Thyroid gland (tissue), 4 donors: ENCODE data around the gene TMOD3. TPM values are rescaled to one million over a fixed set of nuclear protein-coding genes. Genes with fewer than 3 reads are reported as not detected.

ENCODE experiments used
- DNase-seq, 2 donors: peaks; one replicate each; pipeline ENCODE4 v3.0.0-alpha.2; 2019
- H3K27ac ChIP-seq, 3 donors: fragments of 200-600 bp; sonication (generic); 1 replicate in 2 of 3; 2 replicates in 1 of 3; pipeline ENCODE4 v1.5.1; 2016 to 2019; ENCODE audit warnings: mild to moderate bottlenecking in 1 of 3, moderate library complexity in 1 of 3
- H3K27me3 ChIP-seq: fragments of 200-600 bp; sonication (generic); one replicate; pipeline ENCODE4 v1.5.1; 2019
- H3K36me3 ChIP-seq, 2 donors: fragments of 200-600 bp; sonication (generic); one replicate each; pipeline ENCODE4 v1.5.1; 2016 to 2019
- H3K4me1 ChIP-seq, 2 donors: fragments of 200-600 bp; sonication (generic); one replicate each; pipeline ENCODE4 v1.5.1; 2017 to 2019
- H3K4me3 ChIP-seq, 3 donors: fragments of 200-600 bp; sonication (generic); replicated peaks in 1 of 3; 1 replicate in 2 of 3; 2 replicates in 1 of 3; pipeline ENCODE4 v1.5.1; 2016; ENCODE audit warnings: mild to moderate bottlenecking in 1 of 3
- H3K9me3 ChIP-seq: fragments of 200-600 bp; sonication (generic); one replicate; pipeline ENCODE4 v1.5.1; 2017
- POLR2A ChIP-seq, 2 donors: fragments of 450-650 bp; IDR thresholded peaks; one replicate each; pipeline ENCODE4 v1.6.1; 2017; ENCODE audit warnings: antibody characterized with exemption in 2 of 2, mild to moderate bottlenecking in 2 of 2, moderate library complexity in 1 of 2
- WGBS, 2 donors: methylation state at CpG; one replicate each; pipeline ENCODE4 v1.1.5; 2017; 5-methylcytosine and 5-hydroxymethylcytosine counted together
- intact Hi-C: fragments of 100-400 bp; cut with DNase I; formaldehyde crosslinking; loops from one replicate; pipeline ENCODE4 v1.15.1; 2023
- total RNA-seq, 4 donors: library from RNA; depleted of rRNA; stranded (reverse); fragments of >200 nt; gene quantifications; one replicate each; pipeline ENCODE4 v1.2.3, GENCODE V29; 2016
- TF ChIP-seq, protein P1 (sequence below), 6 experiments: fragments of 200-600 bp in 3 of 6; fragments of 450-650 bp in 3 of 6; sonication (generic) in 3 of 6; IDR thresholded peaks; one replicate each; pipeline ENCODE4 v1.5.1; 2016 to 2019; ENCODE audit warnings: antibody characterized with exemption in 6 of 6, mild to moderate bottlenecking in 2 of 6, inconsistent platforms in 1 of 6, moderate library complexity in 1 of 6

Gene TMOD3
- total RNA-seq, 4 donors from 2014 or later: 24.3 to 42.7 (median 30.9) TPM

DNA sequence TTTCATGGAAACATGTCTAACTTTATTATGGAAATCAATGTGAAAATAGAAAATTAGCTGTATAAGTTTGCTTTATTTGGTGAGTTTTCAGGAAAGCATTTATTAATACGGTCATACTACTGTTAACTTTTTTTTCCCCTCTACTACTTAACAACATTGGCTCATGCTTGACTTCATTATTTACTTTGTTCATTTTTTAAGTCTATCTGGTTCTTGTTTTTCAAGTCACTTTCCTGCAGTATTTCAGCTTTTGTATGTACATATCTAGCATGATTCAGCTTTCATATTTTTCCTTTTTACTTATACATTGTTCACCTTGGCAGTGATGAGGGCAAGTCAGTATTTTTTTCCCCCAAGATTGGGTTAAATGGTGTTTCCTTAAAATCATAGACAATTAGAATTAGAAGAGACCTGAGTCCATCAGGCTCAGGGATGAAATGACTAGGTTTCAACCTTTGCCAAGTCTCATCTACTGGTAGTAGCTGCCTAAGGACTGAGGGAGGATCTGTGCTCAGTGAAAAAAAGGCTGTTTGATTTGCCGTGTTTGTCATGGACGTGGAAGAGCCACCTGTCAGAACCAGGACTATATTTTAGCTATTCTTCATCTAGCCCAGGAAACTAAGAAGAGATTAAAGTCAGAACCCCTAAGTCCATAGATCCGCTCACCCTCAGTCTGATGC is 15.4 kb downstream of the TMOD3 start:
- Histone ChIP-seq H3K4me1 (peaks cover 50 to 65% of the 10 kb centered on the region in 2 donors), H3K36me3 (no peaks in the 10 kb centered on the region), H3K9me3 (no peaks in the 10 kb centered on the region), H3K27ac (no peak overlapping the region), H3K4me3 (no peak overlapping the region), H3K27me3 (no peaks in the 10 kb centered on the region)
- DNase-seq: no peak
- intact Hi-C loops: no loop called here
- no peak for TF ChIP-seq POLR2A (IDR thresholded peaks at IDR 0.05)
- TF ChIP-seq, protein P1, sequence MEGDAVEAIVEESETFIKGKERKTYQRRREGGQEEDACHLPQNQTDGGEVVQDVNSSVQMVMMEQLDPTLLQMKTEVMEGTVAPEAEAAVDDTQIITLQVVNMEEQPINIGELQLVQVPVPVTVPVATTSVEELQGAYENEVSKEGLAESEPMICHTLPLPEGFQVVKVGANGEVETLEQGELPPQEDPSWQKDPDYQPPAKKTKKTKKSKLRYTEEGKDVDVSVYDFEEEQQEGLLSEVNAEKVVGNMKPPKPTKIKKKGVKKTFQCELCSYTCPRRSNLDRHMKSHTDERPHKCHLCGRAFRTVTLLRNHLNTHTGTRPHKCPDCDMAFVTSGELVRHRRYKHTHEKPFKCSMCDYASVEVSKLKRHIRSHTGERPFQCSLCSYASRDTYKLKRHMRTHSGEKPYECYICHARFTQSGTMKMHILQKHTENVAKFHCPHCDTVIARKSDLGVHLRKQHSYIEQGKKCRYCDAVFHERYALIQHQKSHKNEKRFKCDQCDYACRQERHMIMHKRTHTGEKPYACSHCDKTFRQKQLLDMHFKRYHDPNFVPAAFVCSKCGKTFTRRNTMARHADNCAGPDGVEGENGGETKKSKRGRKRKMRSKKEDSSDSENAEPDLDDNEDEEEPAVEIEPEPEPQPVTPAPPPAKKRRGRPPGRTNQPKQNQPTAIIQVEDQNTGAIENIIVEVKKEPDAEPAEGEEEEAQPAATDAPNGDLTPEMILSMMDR (IDR thresholded peaks at IDR 0.05): no peak
- whole genome bisulfite sequencing, 2 donors: 73 to 75% methylated on average over 4 of the region's 4 CpGs

DNA sequence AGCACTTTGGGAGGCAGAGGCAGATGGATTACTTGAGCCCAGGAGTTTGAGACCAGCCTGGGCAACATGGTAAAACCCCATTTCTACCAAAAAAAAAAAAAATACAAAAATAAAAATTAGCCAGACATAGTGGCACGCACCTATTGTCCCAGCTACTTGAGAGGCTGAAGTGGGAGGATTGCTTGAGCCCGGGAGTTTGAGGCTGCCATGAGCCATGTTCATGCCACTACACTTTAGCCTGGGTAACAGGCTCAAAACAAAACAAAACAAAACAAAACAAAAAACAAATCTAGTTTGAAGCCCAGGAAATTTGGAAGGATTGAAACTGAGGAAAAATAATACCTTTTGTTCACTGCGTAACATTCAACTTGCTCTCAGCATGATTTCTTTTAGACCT is 16.6 kb downstream of the TMOD3 start:
- no peak for TF ChIP-seq POLR2A (IDR thresholded peaks at IDR 0.05)
- TF ChIP-seq, protein P1 (IDR thresholded peaks at IDR 0.05): no peak
- intact Hi-C loops: no loop called here
- Histone ChIP-seq H3K4me1 (peaks cover 50 to 65% of the 10 kb centered on the region in 2 donors), H3K36me3 (no peaks in the 10 kb centered on the region), H3K4me3 (no peak overlapping the region), H3K27ac (peak overlapping the region in 2 of 3 donors; percentile 34 to 45), H3K9me3 (no peaks in the 10 kb centered on the region), H3K27me3 (no peaks in the 10 kb centered on the region)
- no peak for DNase-seq
- 84 to 86% methylated on average over 3 of the region's 3 CpGs for WGBS, 2 donors

DNA sequence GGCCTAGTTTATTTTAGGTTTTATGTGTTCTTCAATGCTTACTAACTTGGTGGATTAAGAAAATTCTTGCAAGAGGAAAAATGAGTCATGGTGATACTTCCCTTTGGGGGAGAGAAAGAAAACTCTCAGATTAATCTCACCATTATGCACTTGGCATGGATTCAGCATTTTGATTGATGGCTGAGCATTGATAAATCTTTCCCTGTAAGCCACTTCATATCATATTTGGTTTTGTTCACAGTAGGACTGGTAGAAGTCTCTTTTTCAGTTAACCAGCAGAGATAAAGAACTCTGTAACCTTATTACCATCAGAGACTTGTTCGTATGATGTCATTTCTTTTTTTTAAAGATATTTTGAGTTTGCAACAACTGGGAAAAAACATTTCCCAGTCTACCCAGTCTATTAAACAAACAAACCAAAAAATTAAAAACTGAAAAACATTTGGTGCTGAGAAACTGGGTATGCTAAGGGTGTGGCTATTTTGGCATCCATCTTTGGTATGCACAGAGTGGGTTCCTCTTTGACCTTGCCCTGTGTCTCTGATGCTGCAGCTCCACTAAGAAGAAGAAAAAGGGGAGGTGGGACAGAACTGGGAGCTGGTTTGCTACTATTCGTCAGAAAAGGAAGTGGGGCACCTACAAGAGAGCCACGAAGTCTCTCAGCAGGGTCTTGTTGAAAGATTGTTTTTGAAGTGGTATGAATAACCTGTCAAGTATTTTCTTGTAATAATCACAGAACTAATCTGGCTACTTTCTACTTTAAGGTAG is 17.2 kb downstream of the TMOD3 start:
- Histone ChIP-seq H3K27me3 (no peaks in the 10 kb centered on the region), H3K4me1 (peaks cover 50 to 62% of the 10 kb centered on the region in 2 donors), H3K9me3 (no peaks in the 10 kb centered on the region), H3K27ac (peak overlapping the region in 1 of 3 donors; percentile 45), H3K36me3 (no peaks in the 10 kb centered on the region), H3K4me3 (no peak overlapping the region)
- intact Hi-C loops: no loop called here
- 37 to 38% methylated on average over 3 of the region's 3 CpGs for WGBS, 2 donors
- TF ChIP-seq, protein P1 (IDR thresholded peaks at IDR 0.05): no peak
- no peak for TF ChIP-seq POLR2A (IDR thresholded peaks at IDR 0.05)
- DNase-seq: no peak

DNA sequence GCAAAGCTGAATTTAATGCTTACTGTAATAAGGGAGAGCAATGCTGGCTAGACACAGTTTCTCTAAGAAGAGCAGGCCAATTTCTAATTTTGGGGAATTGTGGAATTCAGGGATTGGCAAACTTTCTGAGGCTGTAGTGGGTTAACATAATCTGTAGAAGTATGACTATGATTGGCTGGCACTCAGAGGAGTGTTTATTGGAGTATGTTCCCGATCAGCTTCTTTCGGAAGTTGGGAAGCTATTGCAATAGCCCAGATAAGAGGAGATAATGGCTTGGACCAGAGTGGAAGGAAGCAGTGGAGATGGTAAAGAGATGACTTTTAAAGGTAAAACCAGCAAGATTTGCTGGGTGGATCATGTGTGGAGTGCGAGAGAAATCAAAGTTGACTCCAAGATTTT is 19.4 kb downstream of the TMOD3 start:
- Histone ChIP-seq H3K27me3 (no peaks in the 10 kb centered on the region), H3K27ac (no peak overlapping the region), H3K4me1 (peaks cover 40% of the 10 kb centered on the region in 2 donors), H3K36me3 (no peaks in the 10 kb centered on the region), H3K4me3 (no peak overlapping the region), H3K9me3 (no peaks in the 10 kb centered on the region)
- intact Hi-C loops: no loop called here
- 67 to 75% methylated on average over 3 of the region's 3 CpGs for WGBS, 2 donors
- no peak for TF ChIP-seq POLR2A (IDR thresholded peaks at IDR 0.05)
- TF ChIP-seq, protein P1 (IDR thresholded peaks at IDR 0.05): no peak
- DNase-seq: no peak

DNA sequence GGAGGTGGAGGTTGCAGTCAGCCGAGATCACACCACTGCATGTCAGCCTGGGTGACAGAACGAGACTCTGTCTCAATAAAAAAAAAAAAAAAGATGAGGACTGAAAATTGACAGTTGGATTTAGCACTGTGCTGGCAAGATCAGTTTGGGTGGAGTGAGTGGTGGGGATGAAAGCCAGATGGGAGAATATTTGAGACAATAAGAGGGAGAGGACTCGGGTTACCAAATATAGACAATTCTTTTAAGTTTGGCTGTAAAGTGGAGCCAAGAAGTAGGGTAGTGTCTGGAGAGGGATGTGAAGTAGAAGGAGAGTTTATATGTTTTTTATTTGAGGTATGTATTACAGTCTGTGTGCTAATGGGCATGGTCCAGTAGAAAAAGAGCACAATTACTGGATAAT is 20.4 kb downstream of the TMOD3 start:
- H3K27me3 ChIP-seq: no peaks in the 10 kb centered on the region
- TF ChIP-seq POLR2A (IDR thresholded peaks at IDR 0.05): no peak
- TF ChIP-seq, protein P1 (IDR thresholded peaks at IDR 0.05): no peak
- H3K4me1 ChIP-seq: peaks cover 30% of the 10 kb centered on the region in 2 donors
- no peak for DNase-seq
- no peaks in the 10 kb centered on the region for H3K36me3 ChIP-seq
- no peaks in the 10 kb centered on the region for H3K9me3 ChIP-seq
- H3K27ac ChIP-seq: no peak overlapping the region
- intact Hi-C loops: no loop called here
- H3K4me3 ChIP-seq: no peak overlapping the region
- WGBS, 2 donors: 88 to 92% methylated on average over 3 of the region's 3 CpGs
